Common myeloid progenitor, CD34-positive (primary cell): ENCODE measurements around the gene SPAG17. TPM values are rescaled to one million over a fixed set of nuclear protein-coding genes. Genes with fewer than 3 reads are reported as not detected.

Source experiments
- CTCF ChIA-PET: fragments of 350-600 bp; sonication (Branson Sonifier 250); formaldehyde crosslinking; loops from one replicate; lab custom pipeline; 2021; ENCODE audit warnings: antibody characterized with exemption; lab: Charles Lee
- POLR2A ChIA-PET: fragments of 350-600 bp; sonication (Branson Sonifier 250); formaldehyde crosslinking; loops from one replicate; lab custom pipeline; 2021; ENCODE audit warnings: antibody characterized with exemption; lab: Charles Lee
- DNase-seq, 3 donors: peaks; one replicate each; pipeline versions ENCODE4 v3.0.0 to v3.0.0-alpha.2; 2013
- H3K27ac ChIP-seq, 2 experiments: 1 replicate in 1 of 2; 2 replicates in 1 of 2; pipeline ENCODE4 v1.7.0; 2013; ENCODE audit warnings: inconsistent platforms in 2 of 2, low read length in 2 of 2, mild to moderate bottlenecking in 2 of 2, low read depth in 1 of 2, moderate library complexity in 1 of 2; ENCODE audit not compliant: severe bottlenecking in 2 of 2, insufficient read depth in 1 of 2, poor library complexity in 1 of 2
- H3K27me3 ChIP-seq, 5 experiments: replicated peaks in 2 of 5; 1 replicate in 3 of 5; 2 replicates in 2 of 5; pipeline versions ENCODE4 v1.6.1 to v1.7.0; 2013; ENCODE audit warnings: low read length in 4 of 5, mild to moderate bottlenecking in 2 of 5, moderate library complexity in 2 of 5, inconsistent platforms in 1 of 5; ENCODE audit not compliant: insufficient read depth in 5 of 5, control insufficient read depth in 4 of 5
- H3K36me3 ChIP-seq, 4 experiments: 1 replicate in 2 of 4; 2 replicates in 2 of 4; pipeline versions ENCODE4 v1.6.1 to v1.7.0; 2013; ENCODE audit warnings: low read length in 3 of 4, control low read depth in 1 of 4, mild to moderate bottlenecking in 1 of 4; ENCODE audit not compliant: control insufficient read depth in 4 of 4, insufficient read depth in 4 of 4
- H3K4me1 ChIP-seq, 4 experiments: 1 replicate in 3 of 4; 2 replicates in 1 of 4; pipeline versions ENCODE4 v1.6.1 to v1.7.1; 2013; ENCODE audit warnings: low read length in 3 of 4, mild to moderate bottlenecking in 3 of 4, control low read depth in 1 of 4, inconsistent platforms in 1 of 4, moderate library complexity in 1 of 4; ENCODE audit not compliant: control insufficient read depth in 4 of 4, insufficient read depth in 4 of 4; ENCODE audit errors: control extremely low read depth in 1 of 4
- H3K4me3 ChIP-seq, 7 experiments: 1 replicate in 4 of 7; 2 replicates in 3 of 7; pipeline versions ENCODE4 v1.5.1 to v1.7.0; 2013; ENCODE audit warnings: mild to moderate bottlenecking in 7 of 7, low read length in 6 of 7, moderate library complexity in 6 of 7, inconsistent platforms in 2 of 7, low read depth in 2 of 7, control low read depth in 1 of 7; ENCODE audit not compliant: insufficient read depth in 4 of 7, control insufficient read depth in 1 of 7; ENCODE audit errors: extremely low read depth in 1 of 7
- H3K9me3 ChIP-seq, 5 experiments: 1 replicate in 4 of 5; 2 replicates in 1 of 5; pipeline versions ENCODE4 v1.6.1 to v1.7.1; 2013; ENCODE audit warnings: low read length in 4 of 5, mild to moderate bottlenecking in 2 of 5, inconsistent platforms in 1 of 5, low read depth in 1 of 5, moderate library complexity in 1 of 5; ENCODE audit not compliant: control insufficient read depth in 4 of 5, insufficient read depth in 2 of 5; ENCODE audit errors: control extremely low read depth in 1 of 5
- WGBS: methylation state at CpG from one replicate; pipeline ENCODE4 v1.1.5; 2013; ENCODE audit not compliant: insufficient coverage; 5-methylcytosine and 5-hydroxymethylcytosine counted together
- polyA plus RNA-seq: library from polyadenylated mRNA; unstranded; fragments of 120-200 nt; gene quantifications from one replicate; pipeline ENCODE4 v1.2.1, GENCODE V29; 2013

The SPAG17 gene
- polyA plus RNA-seq = 2.7 TPM

GRCh38 chr1:118185084-118185832, at the start of gene SPAG17:
SPAG17 (minus strand) TSS chr1:118185228; CDS start chr1:118185157, 71 bp downstream.
- no peaks in the 10 kb centered on the region for H3K36me3 ChIP-seq
- peak; percentile 45 to 66 (median 63) for DNase-seq
- CTCF ChIA-PET = no interaction called here
- no peak within 1 kb of the TSS for H3K27ac ChIP-seq
- H3K4me1 ChIP-seq = peaks cover 0 to 11% (median 8%) of the 10 kb centered on the region in 4 experiments
- no peaks in the 10 kb centered on the region for H3K9me3 ChIP-seq
- POLR2A ChIA-PET = no interaction called here
- no peaks in the 10 kb centered on the region for H3K27me3 ChIP-seq
- WGBS = 7% methylated on average over 25 of the region's 30 CpGs
- peak within 1 kb of the TSS; percentile 2 to 79 (median 47) for H3K4me3 ChIP-seq

- Histone ChIP-seq H3K27ac (no peak overlapping the region), H3K4me1 (no peaks in the 10 kb centered on the region), H3K4me3 (no peak overlapping the region), H3K36me3 (no peaks in the 10 kb centered on the region), H3K9me3 (no peaks in the 10 kb centered on the region), H3K27me3 (no peaks in the 10 kb centered on the region)
- ChIA-PET CTCF (no interaction called here), POLR2A (no interaction called here)
- DNase-seq = no peak
- WGBS = 99% methylated on average over 5 of the region's 6 CpGs
These were observed 40.4 kb upstream of the SPAG17 start for GRCh38 chr1:118225471-118225870.

- no peaks in the 10 kb centered on the region for H3K9me3 ChIP-seq
- H3K4me3 ChIP-seq = no peak overlapping the region
- ChIA-PET POLR2A (no interaction called here), CTCF (interaction anchor here (0.9 to 1.9 kb wide), 4 partner anchors 11 to 771 kb away, joined by 3 to 9 read pairs (median 5); no protein-coding TSS in a partner anchor)
- no peak overlapping the region for H3K27ac ChIP-seq
- DNase-seq = peak; percentile 14 to 37 (median 31)
- H3K36me3 ChIP-seq = no peaks in the 10 kb centered on the region
- H3K4me1 ChIP-seq = no peaks in the 10 kb centered on the region
- WGBS = 40% methylated on average over 1 of the region's 1 CpG
- H3K27me3 ChIP-seq = no peaks in the 10 kb centered on the region
These were observed 38.4 kb upstream of the SPAG17 start for GRCh38 chr1:118223426-118223825.

GRCh38 chr1:118219438-118219837, 34.4 kb upstream of the SPAG17 start:
- H3K9me3 ChIP-seq = no peaks in the 10 kb centered on the region
- H3K27me3 ChIP-seq = no peaks in the 10 kb centered on the region
- ChIA-PET POLR2A (no interaction called here), CTCF (no interaction called here)
- no peak overlapping the region for H3K27ac ChIP-seq
- DNase-seq = no peak
- no peaks in the 10 kb centered on the region for H3K36me3 ChIP-seq
- H3K4me1 ChIP-seq = peaks cover 7 to 29% (median 20%) of the 10 kb centered on the region in 4 experiments
- no peak overlapping the region for H3K4me3 ChIP-seq
- no CpG with 5 or more reads among the region's 2 CpGs for WGBS

GRCh38 chr1:118217141-118217838, 32.3 kb upstream of the SPAG17 start:
- POLR2A ChIA-PET = no interaction called here
- H3K27me3 ChIP-seq = no peaks in the 10 kb centered on the region
- whole genome bisulfite sequencing = 0% methylated on average over 2 of the region's 5 CpGs

GRCh38 chr1:118214866-118215265, 29.8 kb upstream of the SPAG17 start:
- Histone ChIP-seq H3K4me3 (no peak overlapping the region), H3K27me3 (no peaks in the 10 kb centered on the region), H3K9me3 (no peaks in the 10 kb centered on the region), H3K4me1 (peaks cover 7 to 29% (median 20%) of the 10 kb centered on the region in 4 experiments), H3K27ac (no peak overlapping the region), H3K36me3 (no peaks in the 10 kb centered on the region)
- no peak for DNase-seq
- CTCF ChIA-PET = interaction anchor here (0.9 to 1.0 kb wide), 2 partner anchors 9 to 13 kb away, joined by 3 to 4 read pairs; no protein-coding TSS in a partner anchor
- WGBS = no CpG with 5 or more reads among the region's 2 CpGs
- POLR2A ChIA-PET = no interaction called here

More at GRCh38 chr1:118217141-118217838, 32.3 kb upstream of the SPAG17 start:
- H3K9me3 ChIP-seq = no peaks in the 10 kb centered on the region
- no peaks in the 10 kb centered on the region for H3K36me3 ChIP-seq
- CTCF ChIA-PET = interaction anchor here (0.6 to 1.5 kb wide), 3 partner anchors 14 to 1068 kb away, joined by 3 to 5 read pairs (median 3); no protein-coding TSS in a partner anchor
- peak overlapping the region in 2 of 7 experiments; percentile 12 to 25 for H3K4me3 ChIP-seq
- peak overlapping the region in 1 of 2 experiments; percentile 35 for H3K27ac ChIP-seq
- DNase-seq = peak; percentile 26 to 81 (median 64)
- peaks cover 7 to 29% (median 20%) of the 10 kb centered on the region in 4 experiments for H3K4me1 ChIP-seq
